ENCODE measurements around the gene M1AP.

M1AP gene

DNA sequence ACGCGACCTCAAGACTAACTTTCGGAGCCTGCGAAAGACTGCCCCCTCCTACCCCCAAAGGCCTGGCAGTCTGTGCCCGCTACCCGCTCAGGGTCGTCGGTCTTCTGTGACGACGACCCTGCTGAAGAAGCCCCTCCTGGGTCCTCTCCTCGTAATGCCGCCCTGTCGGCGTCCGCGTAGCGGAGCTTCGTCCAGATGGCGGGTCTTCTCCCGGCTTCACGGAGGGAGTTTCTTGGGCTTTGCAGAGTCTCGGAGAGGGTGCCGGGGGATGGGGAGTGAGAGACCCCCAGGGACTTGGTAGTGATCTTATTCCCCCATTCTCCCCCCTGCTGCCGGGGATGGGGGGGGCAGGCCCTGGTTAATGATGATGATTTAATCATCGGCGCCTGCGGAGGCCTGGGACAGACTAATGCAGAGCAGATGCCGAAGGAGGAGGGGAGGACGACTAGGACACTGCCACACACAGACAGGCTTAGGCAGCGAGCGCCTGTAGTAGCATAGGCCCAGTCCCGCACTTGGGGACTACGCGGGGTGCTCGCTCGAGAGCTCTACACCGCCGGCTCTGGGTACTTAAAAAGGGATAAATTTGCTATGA lies 140.1 kb downstream of the M1AP start:
- Histone ChIP-seq H3K27ac (replicated peaks; ENCODE audit: low read length) (no peak overlapping the region), H2BK15ac (ENCODE audit: low read length) (peak overlapping the region; percentile 49), H3K9ac (ENCODE audit: low read depth, low read length, poor library complexity) (no peak overlapping the region), H4K91ac (ENCODE audit: low read depth, low read length, poor library complexity) (no peak overlapping the region), H2AFZ (ENCODE audit: low read length) (peak overlapping the region; percentile 99), H3K4me2 (ENCODE audit: insufficient read depth, low read length, poor library complexity, severe bottlenecking) (peak overlapping the region; percentile 97), H3K4me1 (ENCODE audit: control insufficient read depth in 2 of 2, insufficient read depth in 1 of 2, low read depth in 1 of 2, low read length in 2 of 2) (peaks cover 8 to 9% of the 10 kb centered on the region in 2 donors), H2BK12ac (ENCODE audit: low read length) (no peak overlapping the region), H3K23ac (ENCODE audit: low read depth, low read length, poor library complexity) (peak overlapping the region; percentile 9), H3K79me1 (ENCODE audit: low read depth, low read length) (peaks cover 3% of the 10 kb centered on the region), H4K8ac (ENCODE audit: low read depth, low read length) (no peak overlapping the region), H3K9me3 (replicated peaks in 1 of 2; ENCODE audit: control insufficient read depth in 2 of 2, insufficient read depth in 1 of 2, low read depth in 1 of 2, low read length in 2 of 2) (peaks cover 0 to 4% of the 10 kb centered on the region in 2 donors), H2BK5ac (ENCODE audit: low read length) (peak overlapping the region; percentile 99), H3K18ac (ENCODE audit: low read length) (peak overlapping the region; percentile 85), H3K14ac (ENCODE audit: low read length) (no peak overlapping the region), H2AK5ac (ENCODE audit: low read depth, low read length) (peak overlapping the region; percentile 53), H2BK120ac (ENCODE audit: low read depth, low read length) (peak overlapping the region; percentile 70), H3K27me3 (ENCODE audit: control insufficient read depth in 3 of 3, insufficient read depth in 3 of 3, low read depth in 1 of 3, low read length in 3 of 3) (peaks cover 16 to 75% (median 59%) of the 10 kb centered on the region in 3 experiments), H3K4me3 (ENCODE audit: low read length in 2 of 2) (peak overlapping the region; percentile 87 to 99), H3K36me3 (replicated peaks in 1 of 2; ENCODE audit: control insufficient read depth in 2 of 2, insufficient read depth in 2 of 2, low read length in 2 of 2) (peaks cover 6 to 22% of the 10 kb centered on the region in 2 donors), H3K4ac (ENCODE audit: low read length) (no peak overlapping the region)
- WGBS, 2 donors (ENCODE audit: extremely low coverage in 2 of 2, insufficient read length in 2 of 2, insufficient replicate concordance in 1 of 2) = no CpG with 5 or more reads among the region's 38 CpGs
- DNase-seq (ENCODE audit: low spot score) = no peak

All from neuronal stem cell (in vitro differentiated cells).